HG03060 (cell line): Measurements from ENCODE around the gene WDR26.
A peak's percentile ranks its signal among the peaks of the same experiment; 100 is the strongest.
"Not testable (repeated sequence)": the region's sequence is repeated elsewhere in the genome, so short reads cannot be mapped to it uniquely, and the experiment has no call there.

Experiments used
- ATAC-seq: cut with Tn5 transposase; IDR thresholded peaks from one replicate; pipeline ENCODE4 v1.9.1; 2021; ENCODE audit warnings: low read depth, moderate number of reproducible peaks; ENCODE audit not compliant: unreplicated experiment

The WDR26 gene

GRCh38 chr1:224434691-224435317 is at the start of gene WDR26:
WDR26 (minus strand) TSS chr1:224434797.
- peak; percentile 84 for ATAC-seq

- not testable (repeated sequence) for ATAC-seq
Measured at GRCh38 chr1:224483206-224483605, 48.6 kb upstream of the WDR26 start.

DNA sequence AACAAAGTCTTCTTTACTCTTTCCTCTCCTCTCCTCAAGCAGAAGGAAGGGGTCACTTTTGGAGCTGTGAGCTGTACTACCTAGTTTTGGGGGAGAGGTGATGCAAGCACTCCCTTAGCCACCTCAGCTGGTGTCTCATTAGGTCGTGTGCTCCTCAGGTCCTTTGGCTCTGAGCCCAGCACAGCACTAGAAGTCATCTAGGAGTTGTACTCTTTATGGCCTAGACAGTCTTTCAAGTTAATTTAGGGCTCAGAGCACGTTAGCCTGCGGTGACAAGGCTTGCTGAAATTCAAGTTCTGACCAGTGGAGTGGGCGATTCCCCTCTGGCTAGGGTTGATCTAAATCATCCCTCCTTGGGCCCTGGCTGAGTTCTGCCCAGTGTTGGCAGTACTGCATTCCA is 48.0 kb upstream of the WDR26 start:
- no peak for ATAC-seq

DNA sequence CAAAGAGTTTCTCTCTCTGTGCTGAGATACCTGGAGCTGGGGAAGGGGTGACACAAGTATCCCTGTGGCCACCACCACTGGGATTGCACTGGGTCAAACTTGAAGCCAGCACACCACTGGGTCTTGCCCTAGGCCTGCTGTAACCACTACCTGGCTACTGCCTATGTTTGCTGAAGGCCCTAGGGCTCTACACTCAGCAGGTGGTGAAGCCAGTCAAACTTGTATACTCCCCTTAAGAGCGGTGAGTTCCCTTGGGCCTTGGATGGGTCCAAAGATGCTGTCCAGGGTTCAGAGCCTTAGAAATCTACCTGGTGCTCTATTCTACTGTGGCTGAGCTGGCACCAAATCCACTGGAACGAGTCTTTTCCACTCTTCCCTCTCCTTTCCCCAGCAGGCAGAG is 47.0 kb upstream of the WDR26 start:
- no peak for ATAC-seq

DNA sequence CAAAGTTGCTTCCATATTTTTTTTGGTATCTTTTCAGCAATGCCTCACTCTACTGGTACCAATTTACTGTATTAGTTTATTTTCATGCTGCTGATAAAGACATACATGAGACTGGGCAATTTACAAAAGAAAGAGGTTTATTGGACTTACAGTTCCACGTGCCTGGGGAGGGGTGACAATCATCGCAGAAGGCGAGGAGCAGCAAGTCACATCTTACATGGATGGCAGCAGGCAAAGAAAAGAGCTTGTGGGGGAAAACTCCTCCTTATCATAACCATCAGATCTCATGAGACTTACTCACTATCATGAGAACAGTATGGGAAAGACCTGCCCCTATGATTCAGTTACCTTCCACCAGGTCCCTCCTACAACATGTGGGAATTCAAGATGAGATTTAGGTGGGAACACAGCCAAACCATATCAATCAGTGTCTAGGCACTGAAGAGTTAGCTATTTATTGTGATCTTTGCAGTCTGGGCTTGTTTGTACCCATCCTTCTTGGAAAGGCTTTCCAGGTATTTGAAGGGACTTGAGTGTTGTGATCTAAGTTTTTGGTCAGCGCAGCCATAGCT is 46.4 kb upstream of the WDR26 start:
- ATAC-seq = not testable (repeated sequence)

GRCh38 chr1:224480200-224480599 is 45.6 kb upstream of the WDR26 start:
- not testable (repeated sequence) for ATAC-seq

GRCh38 chr1:224472806-224473205 is 38.2 kb upstream of the WDR26 start:
- no peak for ATAC-seq

DNA sequence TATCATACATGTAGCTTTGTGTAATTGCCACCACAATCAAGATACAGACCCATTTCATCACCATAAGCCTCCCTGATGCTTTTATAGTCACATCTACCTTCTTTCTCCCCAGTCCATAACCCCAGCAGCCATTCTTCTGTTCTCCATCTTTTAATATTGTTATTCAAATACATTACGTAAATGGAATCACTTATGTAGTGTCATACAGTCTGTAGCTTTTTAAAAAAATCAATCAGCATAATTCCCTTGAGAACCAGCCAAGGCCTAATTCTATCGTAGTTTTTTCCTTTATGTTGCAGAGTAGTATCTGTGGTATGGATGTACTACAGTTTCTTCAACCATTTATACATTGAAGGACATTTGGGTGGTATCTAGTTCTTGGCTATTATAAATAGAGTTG is 31.6 kb upstream of the WDR26 start:
- ATAC-seq = no peak

DNA sequence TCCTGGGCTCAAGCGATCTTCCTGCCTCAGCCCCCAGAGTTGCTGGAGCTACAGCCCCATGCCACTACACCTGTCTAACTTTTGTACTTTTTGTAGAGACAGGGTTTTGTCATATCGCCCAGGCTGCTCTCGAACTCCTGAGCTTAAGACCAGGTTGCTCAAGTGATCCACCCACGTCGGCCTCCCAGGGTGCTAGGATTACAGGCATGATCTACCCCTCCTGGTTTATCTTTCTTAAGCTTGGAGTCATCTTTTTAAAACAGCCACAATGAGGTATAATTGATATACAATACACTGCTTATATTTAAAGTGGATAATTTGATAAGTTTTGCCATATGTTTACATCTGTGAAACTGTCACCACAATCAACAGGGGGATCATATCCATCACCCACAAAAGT is 25.4 kb upstream of the WDR26 start:
- no peak for ATAC-seq

DNA sequence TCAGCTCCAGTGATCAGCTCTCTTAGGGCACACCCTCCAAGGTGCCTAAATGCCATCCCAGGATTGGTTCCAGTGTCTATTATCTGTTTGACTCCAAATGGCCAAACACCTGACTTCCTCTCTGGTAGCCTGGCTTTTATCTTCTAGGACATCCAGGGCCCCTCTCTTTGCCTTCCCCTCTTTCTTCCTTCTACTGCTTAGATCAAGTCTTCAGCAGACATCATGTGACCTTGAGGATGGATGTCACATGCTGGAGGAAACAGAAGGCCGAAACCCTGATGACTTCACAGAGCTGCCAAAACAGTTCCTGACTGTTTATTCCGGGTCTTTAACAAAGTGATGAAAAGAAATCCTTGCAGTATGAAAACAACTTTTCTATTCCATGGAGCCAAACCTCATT is 24.4 kb upstream of the WDR26 start:
- ATAC-seq = no peak

GRCh38 chr1:224458296-224458695 is 23.7 kb upstream of the WDR26 start:
- ATAC-seq = no peak

GRCh38 chr1:224457782-224458144 is 23.2 kb upstream of the WDR26 start:
- ATAC-seq = no peak

DNA sequence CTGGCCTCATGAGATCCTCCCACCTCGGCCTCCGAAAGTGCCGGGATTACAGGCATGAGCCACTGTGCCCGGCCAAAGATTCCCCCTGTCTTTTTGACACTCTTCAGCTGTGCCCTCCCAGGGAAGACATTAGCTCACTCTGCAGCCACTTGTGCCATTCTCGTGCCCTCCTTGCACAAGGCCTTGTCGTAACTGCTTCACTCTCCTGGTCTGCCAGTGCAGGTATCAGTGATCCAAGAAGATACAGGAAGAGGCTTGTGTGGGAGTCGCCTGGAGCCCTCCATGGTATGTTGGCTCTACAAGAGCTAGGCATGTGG is 22.0 kb upstream of the WDR26 start:
- no peak for ATAC-seq

DNA sequence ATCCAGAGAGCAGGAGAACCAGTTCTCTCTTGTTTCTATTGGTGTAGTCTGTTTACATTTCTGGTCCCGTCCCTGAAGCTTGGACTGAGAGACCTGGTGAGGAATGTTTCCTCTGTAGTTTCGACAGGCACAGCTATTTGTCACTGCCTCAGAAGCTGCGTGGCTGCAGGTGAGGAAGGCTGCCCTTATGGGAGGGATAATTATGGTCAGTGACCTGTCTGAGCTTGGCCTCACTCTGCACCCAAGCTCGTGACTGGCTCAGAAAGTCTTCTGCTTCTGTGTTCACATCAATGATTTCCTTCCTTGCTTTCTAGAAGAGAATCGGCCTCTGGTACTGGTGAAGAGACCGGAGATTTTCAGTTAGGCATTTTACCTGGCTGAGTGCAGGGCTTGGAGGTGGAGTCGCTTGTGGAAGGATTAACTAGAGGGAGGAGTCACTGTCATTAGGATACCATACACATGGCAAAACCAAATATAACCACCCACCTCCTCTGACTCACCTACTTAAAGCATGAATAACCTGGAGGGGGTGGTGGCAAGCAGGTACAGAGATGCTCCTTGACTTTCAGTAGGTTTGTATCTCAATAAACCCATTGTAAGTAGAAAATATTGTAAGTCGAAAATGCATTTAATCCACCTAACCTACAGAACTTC is 19.9 kb upstream of the WDR26 start:
- ATAC-seq = no peak

DNA sequence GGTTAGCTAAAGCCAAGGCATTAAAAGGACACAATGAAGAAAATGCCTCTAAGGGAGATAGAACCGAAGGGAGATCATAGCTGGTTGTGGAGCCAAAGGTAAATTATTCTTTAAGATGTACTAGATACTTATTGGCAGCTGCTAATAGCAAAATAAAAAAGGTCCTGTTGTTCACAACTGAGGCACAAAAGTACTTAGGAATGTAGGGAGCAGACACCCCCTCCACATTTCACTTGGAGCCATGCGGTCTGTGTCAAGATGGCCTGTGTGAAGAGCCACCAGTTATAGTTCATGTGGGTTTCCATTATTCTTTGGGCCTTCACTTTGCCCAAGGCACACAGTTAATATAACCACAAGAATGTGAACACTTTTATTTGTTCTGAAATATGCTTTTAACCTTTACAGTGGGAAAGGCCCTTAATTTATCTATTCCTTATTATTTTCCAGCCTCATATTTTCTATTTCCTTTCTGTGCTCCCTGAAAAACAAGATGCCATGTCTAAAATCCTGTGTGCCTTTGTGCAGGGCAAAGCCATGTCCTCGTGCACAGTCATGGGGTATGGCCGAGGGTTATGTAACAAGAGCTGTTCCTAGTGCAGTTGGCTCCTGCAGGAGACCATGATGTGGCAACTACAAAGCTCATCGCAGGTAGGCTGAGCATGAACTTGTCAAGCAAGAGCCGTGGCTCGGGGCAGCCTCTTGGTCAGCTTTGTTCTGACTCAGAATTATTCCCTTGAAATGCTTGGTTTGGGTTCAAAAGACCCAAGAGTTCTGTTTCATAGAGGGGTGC is 16.2 kb upstream of the WDR26 start:
- no peak for ATAC-seq

- no peak for ATAC-seq
Measured at GRCh38 chr1:224450159-224450558, 15.6 kb upstream of the WDR26 start.

DNA sequence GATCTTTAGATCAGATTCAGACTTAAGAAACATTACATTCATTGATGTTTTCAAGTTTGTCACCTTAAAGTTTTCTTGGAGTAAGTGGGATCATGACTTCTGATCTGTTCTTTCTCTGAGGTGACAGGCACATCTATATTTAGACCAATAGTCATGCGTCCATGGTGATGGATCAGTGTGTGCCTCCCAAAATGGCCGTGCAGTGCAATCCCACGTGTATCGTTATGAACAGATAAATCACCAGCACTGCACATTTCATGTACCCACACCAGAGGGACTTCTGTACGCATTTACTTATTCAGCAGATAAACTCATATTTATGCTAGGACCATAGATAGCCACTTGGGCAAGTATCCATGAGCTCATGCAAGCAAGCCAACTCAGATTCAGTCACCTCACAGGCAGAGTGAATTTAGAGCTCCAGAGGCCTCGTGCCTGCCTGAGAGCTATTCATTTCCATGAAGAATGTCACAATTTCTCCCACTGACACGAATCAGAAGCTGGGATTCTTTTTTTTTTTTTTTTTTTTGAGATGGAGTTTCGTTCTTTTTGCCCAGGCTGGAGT is 13.9 kb upstream of the WDR26 start:
- ATAC-seq = no peak

- no peak for ATAC-seq
Measured at GRCh38 chr1:224447971-224448370, 13.4 kb upstream of the WDR26 start.

DNA sequence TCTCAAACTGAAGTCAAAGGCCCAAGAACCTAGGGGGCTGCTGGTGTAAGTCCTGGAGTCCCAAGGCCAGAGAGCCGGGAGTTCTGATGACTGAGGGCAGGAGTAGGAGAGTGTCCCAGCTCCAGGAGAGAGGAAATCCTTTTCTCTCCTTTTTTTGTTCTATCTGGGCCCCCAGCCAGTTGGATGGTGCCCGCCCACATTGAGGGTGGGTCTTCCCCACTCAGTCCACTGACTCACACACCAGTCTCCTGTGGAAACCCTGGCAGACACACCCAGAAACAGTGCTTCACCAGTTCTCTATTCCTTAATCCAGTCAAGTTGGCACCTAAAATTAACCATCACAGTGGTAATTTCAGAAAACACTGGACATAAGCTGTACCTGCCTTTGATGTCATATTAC is 12.7 kb upstream of the WDR26 start:
- no peak for ATAC-seq

DNA sequence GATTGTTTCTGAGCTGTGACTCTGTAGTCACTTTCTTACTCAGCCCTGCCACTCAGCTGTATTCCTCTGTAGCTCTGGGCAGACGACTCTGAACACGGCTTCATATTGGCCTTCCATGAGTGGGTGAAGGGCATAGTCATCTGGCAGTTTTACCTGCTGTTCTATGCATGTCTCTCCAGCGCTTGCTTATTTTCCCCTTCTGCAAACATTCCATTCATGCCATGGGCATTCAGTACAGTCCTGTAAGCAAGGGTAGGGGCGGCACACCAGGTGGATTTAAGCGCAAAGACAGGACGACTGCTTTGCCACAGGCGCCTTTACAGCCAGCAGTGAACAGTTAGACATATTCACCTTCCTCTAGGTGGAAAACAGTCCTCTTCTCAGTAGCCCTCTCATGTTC is 4.4 kb upstream of the WDR26 start:
- ATAC-seq = no peak

- no peak for ATAC-seq
Measured at GRCh38 chr1:224435999-224436398, 1.4 kb upstream of the WDR26 start.
